ENCODE data around the gene CABLES1.

GRCh38 chr18:23154823-23155500 lies 19.7 kb downstream of the CABLES1 start:
- TF ChIP-seq, protein P1, sequence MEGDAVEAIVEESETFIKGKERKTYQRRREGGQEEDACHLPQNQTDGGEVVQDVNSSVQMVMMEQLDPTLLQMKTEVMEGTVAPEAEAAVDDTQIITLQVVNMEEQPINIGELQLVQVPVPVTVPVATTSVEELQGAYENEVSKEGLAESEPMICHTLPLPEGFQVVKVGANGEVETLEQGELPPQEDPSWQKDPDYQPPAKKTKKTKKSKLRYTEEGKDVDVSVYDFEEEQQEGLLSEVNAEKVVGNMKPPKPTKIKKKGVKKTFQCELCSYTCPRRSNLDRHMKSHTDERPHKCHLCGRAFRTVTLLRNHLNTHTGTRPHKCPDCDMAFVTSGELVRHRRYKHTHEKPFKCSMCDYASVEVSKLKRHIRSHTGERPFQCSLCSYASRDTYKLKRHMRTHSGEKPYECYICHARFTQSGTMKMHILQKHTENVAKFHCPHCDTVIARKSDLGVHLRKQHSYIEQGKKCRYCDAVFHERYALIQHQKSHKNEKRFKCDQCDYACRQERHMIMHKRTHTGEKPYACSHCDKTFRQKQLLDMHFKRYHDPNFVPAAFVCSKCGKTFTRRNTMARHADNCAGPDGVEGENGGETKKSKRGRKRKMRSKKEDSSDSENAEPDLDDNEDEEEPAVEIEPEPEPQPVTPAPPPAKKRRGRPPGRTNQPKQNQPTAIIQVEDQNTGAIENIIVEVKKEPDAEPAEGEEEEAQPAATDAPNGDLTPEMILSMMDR (optimal IDR thresholded peaks at IDR 0.05 in 1 of 3, IDR thresholded peaks at IDR 0.05 in 1 of 3, conservative IDR thresholded peaks at IDR 0.05 in 1 of 3; ENCODE audit: extremely low read depth in 1 of 3, insufficient read depth in 2 of 3, low read length in 3 of 3), result no peak
- no peak for TF ChIP-seq EZH2 (IDR thresholded peaks at IDR 0.05; ENCODE audit: low read length)

All from keratinocyte (primary cell).